HG02885 (cell line): ENCODE results near the gene IL1RAPL1.

Source experiments
- ATAC-seq: cut with Tn5 transposase; IDR thresholded peaks from one replicate; pipeline ENCODE4 v1.9.1; 2021; ENCODE audit warnings: mild to moderate bottlenecking; ENCODE audit not compliant: unreplicated experiment, poor library complexity

The IL1RAPL1 gene

GRCh38 chrX:29560065-29560464, 972.8 kb downstream of the IL1RAPL1 start:
- no peak for ATAC-seq

GRCh38 chrX:29561417-29561816, 974.2 kb downstream of the IL1RAPL1 start:
- no peak for ATAC-seq

GRCh38 chrX:29580560-29580959, 993.3 kb downstream of the IL1RAPL1 start:
- peak; percentile 65 for ATAC-seq

- ATAC-seq, result no peak
Observed at GRCh38 chrX:29581223-29581622, 994.0 kb downstream of the IL1RAPL1 start.

- ATAC-seq, result no peak
Observed at GRCh38 chrX:29587107-29587506, 999.9 kb downstream of the IL1RAPL1 start.

GRCh38 chrX:29590921-29591320, 1003.7 kb downstream of the IL1RAPL1 start:
- no peak for ATAC-seq

- no peak for ATAC-seq
Observed at GRCh38 chrX:29604381-29604780, 1017.1 kb downstream of the IL1RAPL1 start.

- no peak for ATAC-seq
Observed at GRCh38 chrX:29617276-29617675, 1030.0 kb downstream of the IL1RAPL1 start.

- ATAC-seq, result no peak
Observed at GRCh38 chrX:29617725-29618124, 1030.5 kb downstream of the IL1RAPL1 start.

- peak; percentile 44 for ATAC-seq
Observed at GRCh38 chrX:29627833-29628232, 1040.6 kb downstream of the IL1RAPL1 start.

- no peak for ATAC-seq
Observed at GRCh38 chrX:29634516-29634915, 1047.3 kb downstream of the IL1RAPL1 start.

- no peak for ATAC-seq
Observed at GRCh38 chrX:29636331-29636730, 1049.1 kb downstream of the IL1RAPL1 start.

GRCh38 chrX:29640106-29640505, 1052.9 kb downstream of the IL1RAPL1 start:
- no peak for ATAC-seq

GRCh38 chrX:29641461-29641860, 1054.2 kb downstream of the IL1RAPL1 start:
- no peak for ATAC-seq

GRCh38 chrX:29643181-29643580, 1055.9 kb downstream of the IL1RAPL1 start:
- no peak for ATAC-seq

GRCh38 chrX:29648161-29648560, 1060.9 kb downstream of the IL1RAPL1 start:
- ATAC-seq, result no peak

GRCh38 chrX:29652484-29652883, 1065.2 kb downstream of the IL1RAPL1 start:
- no peak for ATAC-seq

GRCh38 chrX:29653721-29654120, 1066.5 kb downstream of the IL1RAPL1 start:
- ATAC-seq, result no peak

- no peak for ATAC-seq
Observed at GRCh38 chrX:29659911-29660310, 1072.7 kb downstream of the IL1RAPL1 start.

GRCh38 chrX:29661290-29661689, 1074.0 kb downstream of the IL1RAPL1 start:
- no peak for ATAC-seq

GRCh38 chrX:29662101-29662500, 1074.9 kb downstream of the IL1RAPL1 start:
- no peak for ATAC-seq

GRCh38 chrX:29662759-29663503, 1075.7 kb downstream of the IL1RAPL1 start:
- peak; percentile 60 for ATAC-seq
